Activated T-helper 9 cell treated with anti-CD3 and anti-CD28 coated beads, Interleukin-2, amount 50 U/mL, for 16 hours (primary cell): ENCODE data around the gene SOX18.
"Not testable (repeated sequence)": the region's sequence is repeated elsewhere in the genome, so short reads cannot be mapped to it uniquely, and the experiment has no call there.

Experiments
- DNase-seq: peaks from one replicate; pipeline ENCODE4 v3.0.0-alpha.2; 2020; ENCODE audit warnings: low read depth

SOX18 gene

DNA sequence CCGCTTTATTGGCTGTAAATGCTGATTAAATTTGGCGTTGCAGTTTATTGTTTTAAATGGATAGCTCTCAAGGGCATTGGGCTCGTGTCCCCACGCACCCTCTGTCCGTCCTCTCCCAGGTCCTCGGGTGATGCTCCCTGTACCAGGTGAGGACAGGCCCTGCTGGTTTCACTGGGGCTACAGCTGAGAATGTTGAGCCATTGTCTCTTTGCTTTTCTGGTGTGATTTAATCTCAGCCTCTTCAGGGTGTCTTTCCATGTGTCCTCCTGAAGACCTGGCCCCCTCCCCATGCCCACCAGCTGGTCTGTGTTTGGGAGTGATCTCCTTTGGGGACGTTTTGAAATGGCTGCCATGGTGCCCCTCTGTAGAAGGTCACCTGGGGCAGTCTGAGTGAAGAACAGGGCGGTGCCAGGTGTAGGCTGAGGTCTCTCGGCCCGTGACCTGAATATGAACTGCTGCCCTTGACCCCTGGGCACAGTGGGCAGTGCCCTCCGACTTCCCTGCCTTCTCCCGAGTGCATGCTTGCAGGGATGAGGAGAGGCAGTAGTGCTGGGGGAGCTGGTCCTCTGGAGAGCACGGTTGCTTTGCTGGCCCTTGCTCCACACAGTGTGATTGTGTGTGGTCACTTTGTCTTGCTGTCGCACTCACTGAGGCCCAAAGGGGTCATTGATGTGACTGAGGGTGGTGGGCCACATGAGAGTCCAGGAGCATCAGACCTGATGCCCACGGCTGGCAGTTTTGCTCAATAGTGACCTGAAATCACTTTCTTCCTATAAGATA, 25.9 kb downstream of the SOX18 start:
- DNase-seq: no peak

DNA sequence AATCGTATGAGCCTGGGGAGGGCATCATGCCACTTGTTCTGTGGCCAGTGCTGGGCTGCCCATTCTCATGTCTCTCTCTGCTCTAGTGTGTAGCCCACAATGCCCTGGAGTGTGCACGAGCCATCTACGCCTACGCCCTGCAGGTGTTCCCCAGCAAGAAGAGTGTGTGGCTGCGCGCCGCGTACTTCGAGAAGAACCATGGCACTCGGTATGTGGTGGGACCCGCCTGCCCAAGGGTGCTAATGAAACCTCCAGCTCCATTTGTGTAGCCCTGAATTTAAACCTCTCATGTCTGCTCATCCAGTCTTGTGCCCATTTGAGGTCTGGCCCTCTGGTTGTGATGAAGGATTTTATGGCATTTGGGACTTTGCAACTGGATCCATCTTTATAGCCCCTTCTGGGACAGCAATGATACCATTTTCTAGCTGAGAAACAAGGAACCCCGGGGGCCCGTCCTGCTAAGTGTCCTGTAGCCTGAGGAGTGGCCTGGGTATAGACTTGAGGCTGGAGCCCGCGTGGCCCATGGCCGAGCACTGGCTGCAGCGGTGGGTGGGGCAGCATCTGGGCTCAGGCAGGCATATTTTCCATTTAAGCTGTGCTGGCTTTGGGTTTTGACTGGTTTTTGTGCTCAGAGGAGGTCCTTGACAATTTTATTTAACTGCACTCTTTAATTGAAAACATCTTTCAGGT, 26.6 kb downstream of the SOX18 start:
- no peak for DNase-seq

DNA sequence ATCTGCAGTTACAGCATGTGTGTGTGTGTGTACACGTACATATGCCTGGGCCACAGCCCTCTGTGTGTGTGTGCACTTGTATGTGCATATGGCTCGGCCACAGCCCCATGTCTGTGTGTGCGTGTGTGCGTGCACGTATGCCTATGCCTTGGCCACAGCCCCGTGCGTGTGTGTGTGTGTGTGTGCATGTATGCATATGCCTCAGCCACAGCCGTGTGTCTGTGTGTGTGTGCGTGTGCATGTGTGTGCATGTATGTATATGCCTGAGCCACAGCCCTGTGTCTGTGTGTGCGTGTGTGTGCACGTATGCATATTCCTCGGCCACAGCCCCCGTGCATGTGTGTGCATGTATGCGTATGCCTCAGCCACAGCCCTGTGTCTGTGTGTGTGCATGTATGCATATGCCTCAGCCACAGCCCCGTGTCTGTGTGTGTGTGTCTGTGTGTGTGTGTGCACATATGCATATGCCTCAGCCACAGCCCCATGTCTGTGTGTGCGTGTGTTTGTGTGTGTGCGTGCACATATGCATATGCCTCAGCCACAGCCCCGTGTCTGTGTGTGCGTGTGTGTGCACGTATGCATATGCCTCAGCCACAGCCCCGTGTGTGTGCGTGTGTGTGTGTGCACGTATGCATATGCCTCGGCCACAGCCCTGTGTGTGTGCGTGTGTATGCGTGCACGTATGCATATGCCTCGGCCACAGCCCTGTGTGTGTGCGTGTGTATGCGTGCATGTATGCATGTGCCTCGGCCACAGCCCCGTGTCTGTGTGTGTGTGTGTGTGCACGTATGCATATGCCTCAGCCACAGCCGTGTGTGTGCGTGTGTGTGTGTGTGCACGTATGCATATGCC, 28.1 kb downstream of the SOX18 start:
- DNase-seq: no peak

DNA sequence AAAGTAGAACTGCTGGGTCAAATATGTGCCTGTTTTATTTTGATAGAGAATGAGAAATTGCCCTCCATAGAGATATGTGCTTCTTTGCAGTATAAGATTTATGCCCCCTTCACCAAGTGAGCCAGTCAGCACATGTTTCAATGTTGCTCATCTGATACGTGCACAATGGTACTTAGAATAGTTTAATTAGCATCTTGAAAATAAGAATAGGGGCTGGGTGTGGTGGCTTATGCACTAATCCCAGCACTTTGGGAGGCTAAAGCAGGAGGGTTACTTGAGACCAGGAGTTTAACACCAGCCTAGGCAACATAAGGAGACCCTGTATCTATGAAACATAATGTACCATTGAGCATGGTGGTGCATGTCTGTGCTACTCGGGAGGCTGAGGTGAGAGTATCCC, 33.8 kb downstream of the SOX18 start:
- no peak for DNase-seq

DNA sequence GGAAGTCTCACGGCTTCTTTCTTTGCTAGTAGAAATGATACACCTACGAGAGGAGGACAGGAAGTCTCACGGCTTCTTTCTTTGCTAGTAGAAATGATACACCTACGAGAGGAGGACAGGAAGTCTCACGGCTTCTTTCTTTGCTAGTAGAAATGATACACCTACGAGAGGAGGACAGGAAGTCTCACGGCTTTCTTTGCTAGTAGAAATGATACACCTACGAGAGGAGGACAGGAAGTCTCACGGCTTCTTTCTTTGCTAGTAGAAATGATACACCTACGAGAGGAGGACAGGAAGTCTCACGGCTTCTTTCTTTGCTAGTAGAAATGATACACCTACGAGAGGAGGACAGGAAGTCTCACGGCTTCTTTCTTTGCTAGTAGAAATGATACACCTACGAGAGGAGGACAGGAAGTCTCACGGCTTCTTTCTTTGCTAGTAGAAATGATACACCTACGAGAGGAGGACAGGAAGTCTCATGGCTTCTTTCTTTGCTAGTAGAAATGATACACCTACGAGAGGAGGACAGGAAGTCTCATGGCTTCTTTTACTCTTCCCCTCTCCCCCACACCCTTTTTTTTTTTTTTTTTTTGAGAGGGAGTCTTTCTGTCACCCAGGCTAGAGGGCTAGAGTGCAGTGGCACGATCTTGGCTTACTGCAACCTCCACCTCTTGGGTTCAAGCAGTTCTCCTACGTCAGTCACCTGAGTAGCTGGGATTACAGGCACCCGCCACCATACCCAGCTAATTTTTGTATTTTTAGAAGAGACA, 36.9 kb downstream of the SOX18 start:
- DNase-seq: not testable (repeated sequence)

DNA sequence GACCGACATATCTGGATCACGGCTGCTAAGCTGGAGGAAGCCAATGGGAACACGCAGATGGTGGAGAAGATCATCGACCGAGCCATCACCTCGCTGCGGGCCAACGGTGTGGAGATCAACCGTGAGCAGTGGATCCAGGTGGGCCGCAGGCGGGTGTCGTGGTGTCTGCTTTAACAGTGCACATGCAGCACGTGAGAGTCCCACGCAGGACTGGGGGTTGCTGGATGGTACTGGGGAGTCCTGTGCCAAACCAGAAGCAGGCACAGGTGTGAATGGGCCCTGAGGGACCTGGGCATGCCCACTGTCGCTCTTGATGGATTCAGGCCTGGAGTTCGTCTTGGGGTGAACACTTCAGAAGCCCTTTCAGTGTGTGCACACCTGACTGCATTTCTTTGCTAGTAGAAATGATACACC, 38.1 kb downstream of the SOX18 start:
- no peak for DNase-seq

DNA sequence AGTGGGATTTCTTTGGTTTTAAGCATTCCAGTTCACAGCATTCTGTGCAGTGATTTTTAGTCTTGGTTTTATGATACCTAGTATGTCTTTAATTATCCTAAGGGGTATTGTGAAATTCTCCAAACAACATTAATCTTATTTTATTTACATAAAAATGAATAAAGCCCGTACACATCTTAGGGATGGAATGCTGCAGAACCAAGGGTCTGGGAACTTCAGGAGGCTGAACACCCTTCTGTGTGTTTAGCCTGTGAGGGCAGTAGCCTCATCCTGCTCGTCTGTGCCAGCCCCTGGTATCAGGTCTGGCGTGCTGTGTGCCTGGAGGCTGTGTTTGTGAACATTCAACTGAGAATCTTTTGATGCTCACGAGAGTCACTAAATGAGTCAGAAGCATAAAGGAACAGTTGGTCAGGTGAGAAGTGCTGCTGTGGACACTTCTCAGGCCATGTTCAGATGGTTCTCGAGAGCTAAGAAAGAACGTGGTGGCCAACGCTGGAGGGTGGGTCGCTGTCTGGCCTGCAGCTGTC, 38.7 kb downstream of the SOX18 start:
- DNase-seq: no peak

DNA sequence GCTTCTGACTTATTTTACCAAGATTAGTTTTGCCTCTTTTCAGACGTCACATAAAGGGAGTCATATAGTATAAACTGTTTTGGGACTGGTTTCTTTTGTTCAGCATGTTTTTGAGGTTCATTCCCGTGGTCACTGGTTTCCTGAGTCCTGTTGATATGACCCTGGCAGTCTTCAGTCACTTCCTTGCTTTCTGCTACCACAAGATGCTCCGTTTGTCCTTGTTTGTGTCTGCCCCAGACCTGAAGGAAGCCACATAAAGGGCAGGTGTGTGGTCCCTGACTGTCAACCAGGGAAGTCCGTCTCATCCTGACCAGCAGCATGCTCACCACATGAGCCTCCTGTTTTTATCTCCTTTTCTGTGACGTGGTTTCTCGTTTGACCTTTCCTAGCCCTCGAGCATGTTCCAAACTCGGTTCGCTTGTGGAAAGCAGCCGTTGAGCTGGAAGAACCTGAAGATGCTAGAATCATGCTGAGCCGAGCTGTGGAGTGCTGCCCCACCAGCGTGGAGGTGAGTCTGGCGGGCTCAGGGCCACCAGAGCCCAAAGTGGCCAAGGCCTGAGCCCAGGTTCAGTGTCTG, 39.5 kb downstream of the SOX18 start:
- DNase-seq: no peak

DNA sequence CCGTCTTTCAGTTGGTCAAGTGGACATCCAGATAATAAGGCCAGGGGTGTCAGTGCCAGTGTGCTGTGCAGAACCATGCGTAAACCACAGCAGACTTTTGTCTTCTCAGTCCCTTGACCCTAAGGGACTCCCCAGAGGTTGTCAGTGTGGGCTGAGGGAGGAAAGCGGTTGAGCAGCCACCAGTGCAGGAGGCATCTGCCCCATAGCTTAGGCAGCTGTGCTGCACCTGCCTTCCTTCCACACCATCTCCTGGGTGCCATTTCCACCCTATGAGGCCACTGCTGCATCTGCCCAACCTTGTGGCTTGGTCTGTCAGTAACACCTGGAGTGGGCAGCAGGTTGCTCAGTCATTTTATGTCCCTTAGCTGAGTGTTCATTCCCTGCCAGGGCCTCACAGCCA, 42.5 kb downstream of the SOX18 start:
- DNase-seq: no peak

DNA sequence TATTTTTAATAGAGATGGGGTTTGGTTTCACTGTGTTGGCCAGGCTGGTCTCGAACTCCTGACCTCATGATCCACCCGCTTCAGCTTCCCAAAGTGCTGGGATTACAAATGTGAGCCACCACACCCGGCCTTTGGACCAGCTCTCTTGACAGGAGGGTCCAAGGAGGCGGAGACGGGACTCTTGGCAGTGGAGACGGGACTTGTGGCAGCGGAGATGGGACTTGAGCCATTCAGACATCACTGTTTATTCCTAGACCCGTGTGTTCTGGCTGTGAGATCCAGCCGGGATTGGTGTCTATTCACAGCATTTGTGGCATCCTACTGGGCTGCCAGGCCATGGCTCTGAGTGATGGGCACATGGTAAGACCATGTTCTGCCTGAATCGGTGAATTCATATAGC, 42.9 kb downstream of the SOX18 start:
- no peak for DNase-seq

DNA sequence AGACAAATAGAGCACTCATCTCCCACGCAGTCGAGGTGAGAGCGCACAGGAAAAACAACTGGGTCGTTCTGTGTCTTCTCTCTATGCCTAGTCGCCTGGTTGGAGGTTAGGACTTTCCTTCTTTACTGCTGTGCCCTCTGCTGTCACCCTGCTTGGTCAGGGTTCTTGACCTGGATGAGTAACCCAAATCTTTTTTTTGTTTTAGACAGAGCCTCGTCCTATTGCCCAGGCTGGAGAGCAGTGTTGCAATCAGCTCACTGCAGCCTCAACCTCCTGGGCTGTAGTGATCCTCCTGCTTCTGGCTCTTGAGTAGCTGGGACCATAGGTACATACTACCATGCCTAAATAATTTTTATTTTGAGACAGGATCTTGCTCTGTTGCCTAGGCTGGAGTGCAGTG, 44.0 kb downstream of the SOX18 start:
- no peak for DNase-seq

DNA sequence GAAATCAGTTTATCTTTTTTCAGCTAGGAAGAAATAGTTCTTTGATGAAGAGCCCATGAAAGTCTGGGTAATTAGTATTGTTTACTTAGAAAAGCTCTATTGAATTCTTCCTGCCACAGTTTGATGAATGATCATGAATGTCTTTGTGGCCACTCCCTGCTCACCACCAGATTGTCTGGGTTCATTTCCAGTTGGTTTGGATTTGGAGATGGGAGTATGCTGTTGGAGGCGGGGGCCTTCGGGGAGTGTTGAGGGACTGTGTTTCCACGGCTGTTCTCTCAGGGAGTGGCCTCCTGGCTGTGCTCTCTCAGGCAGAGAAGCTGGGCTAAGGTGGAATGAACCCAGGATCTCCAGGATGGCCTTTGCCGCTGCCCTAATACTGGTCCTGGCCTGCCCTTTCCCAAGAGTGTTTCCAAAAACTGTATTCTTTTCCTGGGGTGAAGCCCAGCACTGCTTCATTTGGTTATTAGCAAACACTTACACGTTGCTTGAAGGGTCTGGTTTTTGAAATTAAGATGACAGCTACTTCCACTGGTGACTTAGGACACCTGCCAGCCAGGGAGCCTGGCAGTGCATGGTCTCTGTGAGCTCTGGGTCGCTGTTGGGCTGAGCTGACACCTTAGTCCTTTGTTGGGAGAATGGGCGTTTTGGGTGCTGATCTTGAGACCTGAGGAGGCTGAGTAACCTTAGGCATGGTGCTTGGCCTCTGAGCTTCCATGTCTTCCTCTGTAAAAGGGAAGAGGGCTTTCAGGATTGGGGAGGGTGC, 45.3 kb downstream of the SOX18 start:
- no peak for DNase-seq

DNA sequence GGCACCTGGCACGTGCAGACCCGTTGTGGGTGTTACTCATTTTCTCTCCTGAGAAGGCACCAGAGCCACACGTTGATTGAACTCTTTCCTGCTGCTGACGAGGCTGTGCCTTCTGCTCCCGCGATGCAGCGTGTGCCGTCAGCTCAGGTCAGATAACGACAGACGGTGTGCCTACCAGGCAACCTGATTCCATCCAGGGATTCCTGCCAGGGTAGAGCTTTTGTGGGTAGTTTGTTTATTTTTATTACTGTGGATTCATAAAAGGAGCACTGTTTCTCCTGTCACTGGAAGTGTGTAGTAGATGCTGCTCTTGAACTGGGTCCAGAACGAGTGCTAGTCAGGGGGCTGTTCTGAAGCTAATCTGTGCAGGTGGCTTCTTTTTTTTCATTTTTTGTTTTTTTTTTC, 47.8 kb downstream of the SOX18 start:
- DNase-seq: no peak

DNA sequence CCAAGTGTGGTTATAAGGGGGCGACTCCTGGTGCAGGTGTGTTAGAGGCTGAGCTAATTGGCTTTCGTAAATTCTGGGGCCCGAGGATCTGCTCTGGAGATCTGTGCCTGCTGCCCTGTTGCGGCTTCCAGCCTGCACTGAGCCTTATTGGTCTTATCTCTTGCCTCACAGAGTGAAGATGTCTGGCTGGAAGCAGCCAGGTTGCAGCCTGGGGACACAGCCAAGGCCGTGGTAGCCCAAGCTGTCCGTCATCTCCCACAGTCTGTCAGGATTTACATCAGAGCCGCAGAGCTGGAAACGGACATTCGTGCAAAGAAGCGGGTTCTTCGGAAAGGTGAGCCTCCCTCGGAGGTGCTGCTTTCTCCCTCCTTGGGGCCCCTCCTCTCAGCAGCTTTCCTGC, 48.5 kb downstream of the SOX18 start:
- no peak for DNase-seq
